PC-3 (cell line): Measurements from ENCODE around the gene C1QTNF9. TPM values are rescaled to one million over a fixed set of nuclear protein-coding genes. Genes with fewer than 3 reads are reported as not detected.

Experiments used
- ATAC-seq: fragments of 200-7000 bp; cut with Tn5 transposase; 2 replicates; pipeline ENCODE4 v1.9.1; 2020; ENCODE audit warnings: mild to moderate bottlenecking, moderate library complexity
- BruUV-seq: library from RNA; stranded (reverse); fragments of 400-500 nt; replicated peaks from 2 replicates; lab custom pipeline; 2021; lab: Mats Ljungman, UMichigan
- CTCF ChIA-PET: fragments of 300-600 bp; sonication (Branson Sonifier 250); formaldehyde crosslinking; loops from one replicate; lab custom pipeline; 2022; ENCODE audit warnings: antibody characterized with exemption; lab: Charles Lee
- POLR2A ChIA-PET: fragments of 300-600 bp; sonication (Branson Sonifier 250); formaldehyde crosslinking; loops from one replicate; lab custom pipeline; 2022; ENCODE audit warnings: antibody characterized with exemption; ENCODE audit not compliant: unreplicated experiment; lab: Charles Lee
- DNase-seq: peaks from one replicate; pipeline ENCODE4 v3.0.0-alpha.2; 2015
- H2AFZ ChIP-seq: fragments of 300-600 bp; sonication (generic); 2 replicates; pipeline ENCODE4 v1.6.0; 2016; ENCODE audit warnings: antibody characterized with exemption, low read length
- H3F3A ChIP-seq: fragments of 300-600 bp; sonication (generic); one replicate; pipeline ENCODE4 v1.6.0; 2017; ENCODE audit warnings: antibody characterized with exemption, low read length, control low read depth, mild to moderate bottlenecking; ENCODE audit not compliant: unreplicated experiment
- H3K27ac ChIP-seq: fragments of 300-600 bp; sonication (generic); 2 replicates; pipeline ENCODE4 v1.5.1; 2016; ENCODE audit warnings: mild to moderate bottlenecking, low read length
- H3K27me3 ChIP-seq: fragments of 300-600 bp; sonication (generic); 2 replicates; pipeline ENCODE4 v1.6.1; 2016; ENCODE audit warnings: low read length, mixed read lengths
- H3K36me3 ChIP-seq: fragments of 300-600 bp; sonication (generic); 2 replicates; pipeline ENCODE4 v1.6.1; 2016; ENCODE audit warnings: low read depth, mixed run types, low read length, mixed read lengths
- H3K4me1 ChIP-seq: fragments of 300-600 bp; sonication (generic); 2 replicates; pipeline ENCODE4 v1.5.1; 2016; ENCODE audit warnings: low read length; ENCODE audit not compliant: insufficient read depth
- H3K4me2 ChIP-seq: fragments of 300-600 bp; sonication (generic); 2 replicates; pipeline ENCODE4 v1.6.0; 2016; ENCODE audit warnings: low read length
- H3K4me3 ChIP-seq: fragments of 300-600 bp; sonication (generic); 2 replicates; pipeline ENCODE4 v1.5.1; 2016; ENCODE audit warnings: mild to moderate bottlenecking, low read length, mixed read lengths
- H3K79me2 ChIP-seq: fragments of 300-600 bp; sonication (generic); 2 replicates; pipeline ENCODE4 v1.6.1; 2017; ENCODE audit warnings: low read length, mixed read lengths
- H3K9ac ChIP-seq: fragments of 300-600 bp; sonication (generic); 2 replicates; pipeline ENCODE4 v1.6.0; 2016; ENCODE audit warnings: mild to moderate bottlenecking, low read length
- H3K9me2 ChIP-seq: fragments of 300-600 bp; sonication (generic); replicated peaks from 2 replicates; pipeline ENCODE4 v1.6.1; 2016; ENCODE audit warnings: mixed run types, low read length, mixed read lengths
- H3K9me3 ChIP-seq: fragments of 300-600 bp; sonication (generic); 2 replicates; pipeline ENCODE4 v1.6.1; 2016; ENCODE audit warnings: low read length, mixed read lengths
- H4K20me1 ChIP-seq: fragments of 300-600 bp; sonication (generic); 2 replicates; pipeline ENCODE4 v1.6.1; 2016; ENCODE audit warnings: low read length, mixed read lengths
- CTCF ChIP-seq: fragments of 300-600 bp; sonication (generic); conservative IDR thresholded peaks from 2 replicates; pipeline ENCODE4 v1.5.1; 2017; ENCODE audit warnings: antibody characterized with exemption, low read depth, mild to moderate bottlenecking, low read length
- EZH2 ChIP-seq: fragments of 300-600 bp; sonication (generic); IDR thresholded peaks from one replicate; pipeline ENCODE4 v1.6.1; 2017; ENCODE audit warnings: antibody characterized with exemption, mild to moderate bottlenecking, low read length; ENCODE audit not compliant: unreplicated experiment
- EZH2phosphoT487 ChIP-seq: fragments of 300-600 bp; sonication (generic); IDR thresholded peaks from 2 replicates; pipeline ENCODE4 v1.6.1; 2018; ENCODE audit warnings: mild to moderate bottlenecking, antibody characterized with exemption, low read length, borderline replicate concordance
- intact Hi-C: fragments of 100-400 bp; cut with micrococcal nuclease; formaldehyde crosslinking; loops from 2 replicates; pipeline ENCODE4 v1.9.0; 2023
- total RNA-seq: library from RNA; depleted of rRNA; stranded (reverse); fragments of >200 nt; gene quantifications from 2 replicates; pipeline ENCODE4 v1.2.3, GENCODE V29; 2014

The C1QTNF9 gene
- total RNA-seq, 1 experiment from 2014 or later, result 0.11 TPM

GRCh38 chr13:24273926-24274325, 35.5 kb upstream of the C1QTNF9 start:
- DNase-seq (no peak), ATAC-seq (no peak)
- H3K4me1 ChIP-seq, result no peaks in the 10 kb centered on the region
- no peaks in the 10 kb centered on the region for H3K27me3 ChIP-seq
- H3K9me2 ChIP-seq, result no peaks in the 10 kb centered on the region
- no peak overlapping the region for H2AFZ ChIP-seq
- no peak overlapping the region for H3K4me2 ChIP-seq
- no peaks in the 10 kb centered on the region for H3K9me3 ChIP-seq
- H3K4me3 ChIP-seq, result no peak overlapping the region
- TF ChIP-seq EZH2, result no peak
- no peak for TF ChIP-seq CTCF
- no peak for TF ChIP-seq EZH2phosphoT487
- no peaks in the 10 kb centered on the region for H3F3A ChIP-seq
- no peak overlapping the region for H3K27ac ChIP-seq
- ChIA-PET CTCF (no interaction called here), POLR2A (no interaction called here)
- H3K9ac ChIP-seq, result no peak overlapping the region
- intact Hi-C loops, result no loop called here
- H3K36me3 ChIP-seq, result no peaks in the 10 kb centered on the region
- no peaks in the 10 kb centered on the region for H4K20me1 ChIP-seq
- H3K79me2 ChIP-seq, result 0 out of 2 replicates have a peak, but pooled peaks cover 2% of the 10 kb centered on the region
- BruUV-seq, result no TSS peak

GRCh38 chr13:24274452-24275021, 34.8 kb upstream of the C1QTNF9 start:
- CTCF ChIA-PET, result no interaction called here
- H2AFZ ChIP-seq, result no peak overlapping the region
- H3K36me3 ChIP-seq, result no peaks in the 10 kb centered on the region
- H3K9ac ChIP-seq, result no peak overlapping the region
- no peak for ATAC-seq
- no peak overlapping the region for H3K4me2 ChIP-seq
- H3F3A ChIP-seq, result no peaks in the 10 kb centered on the region
- H4K20me1 ChIP-seq, result no peaks in the 10 kb centered on the region
- H3K27ac ChIP-seq, result no peak overlapping the region
- no peaks in the 10 kb centered on the region for H3K79me2 ChIP-seq
- H3K4me3 ChIP-seq, result no peak overlapping the region
- POLR2A ChIA-PET, result no interaction called here
- no peaks in the 10 kb centered on the region for H3K9me3 ChIP-seq
- H3K4me1 ChIP-seq, result no peaks in the 10 kb centered on the region
- DNase-seq, result no peak
- H3K9me2 ChIP-seq, result no peaks in the 10 kb centered on the region
- no peaks in the 10 kb centered on the region for H3K27me3 ChIP-seq
- intact Hi-C loops, result no loop called here
- no TSS peak for BruUV-seq
- TF ChIP-seq EZH2phosphoT487, result no peak
- no peak for TF ChIP-seq EZH2
- TF ChIP-seq CTCF, result no peak

- ChIA-PET CTCF (no interaction called here), POLR2A (no interaction called here)
- H3K79me2 ChIP-seq, result no peaks in the 10 kb centered on the region
- BruUV-seq, result no TSS peak
- intact Hi-C loops, result no loop called here
- H3K4me1 ChIP-seq, result no peaks in the 10 kb centered on the region
- no peaks in the 10 kb centered on the region for H3K9me2 ChIP-seq
- H2AFZ ChIP-seq, result no peak overlapping the region
- TF ChIP-seq EZH2phosphoT487 (no peak), CTCF (no peak), EZH2 (no peak)
- H3K27me3 ChIP-seq, result no peaks in the 10 kb centered on the region
- H3F3A ChIP-seq, result no peaks in the 10 kb centered on the region
- H4K20me1 ChIP-seq, result no peaks in the 10 kb centered on the region
- H3K9ac ChIP-seq, result no peak overlapping the region
- no peaks in the 10 kb centered on the region for H3K36me3 ChIP-seq
- no peak overlapping the region for H3K4me3 ChIP-seq
- H3K27ac ChIP-seq, result no peak overlapping the region
- ATAC-seq (no peak), DNase-seq (no peak)
- H3K4me2 ChIP-seq, result no peak overlapping the region
- H3K9me3 ChIP-seq, result no peaks in the 10 kb centered on the region
Measured at GRCh38 chr13:24275041-24275440, 34.3 kb upstream of the C1QTNF9 start.
